GM18517 (cell line): ENCODE measurements around the gene COL26A1.
"Not testable (repeated sequence)": the region's sequence is repeated elsewhere in the genome, so short reads cannot be mapped to it uniquely, and the experiment has no call there.

Experiments used
- ATAC-seq: cut with Tn5 transposase; IDR thresholded peaks from one replicate; pipeline ENCODE4 v1.9.1; 2021; ENCODE audit warnings: mild to moderate bottlenecking, moderate library complexity; ENCODE audit not compliant: unreplicated experiment

The COL26A1 gene

GRCh38 chr7:101436857-101437576, 74.3 kb downstream of the COL26A1 start:
- no peak for ATAC-seq

- ATAC-seq: no peak
These were observed 79.2 kb downstream of the COL26A1 start for GRCh38 chr7:101441890-101442289.

GRCh38 chr7:101442426-101443070, 79.9 kb downstream of the COL26A1 start:
- no peak for ATAC-seq

GRCh38 chr7:101450064-101450463, 87.4 kb downstream of the COL26A1 start:
- ATAC-seq: no peak

- ATAC-seq: no peak
These were observed 90.9 kb downstream of the COL26A1 start for GRCh38 chr7:101453617-101454016.

GRCh38 chr7:101457001-101457750, 94.5 kb downstream of the COL26A1 start:
- no peak for ATAC-seq

- ATAC-seq: no peak
These were observed 102.5 kb downstream of the COL26A1 start for GRCh38 chr7:101465131-101465530.

DNA sequence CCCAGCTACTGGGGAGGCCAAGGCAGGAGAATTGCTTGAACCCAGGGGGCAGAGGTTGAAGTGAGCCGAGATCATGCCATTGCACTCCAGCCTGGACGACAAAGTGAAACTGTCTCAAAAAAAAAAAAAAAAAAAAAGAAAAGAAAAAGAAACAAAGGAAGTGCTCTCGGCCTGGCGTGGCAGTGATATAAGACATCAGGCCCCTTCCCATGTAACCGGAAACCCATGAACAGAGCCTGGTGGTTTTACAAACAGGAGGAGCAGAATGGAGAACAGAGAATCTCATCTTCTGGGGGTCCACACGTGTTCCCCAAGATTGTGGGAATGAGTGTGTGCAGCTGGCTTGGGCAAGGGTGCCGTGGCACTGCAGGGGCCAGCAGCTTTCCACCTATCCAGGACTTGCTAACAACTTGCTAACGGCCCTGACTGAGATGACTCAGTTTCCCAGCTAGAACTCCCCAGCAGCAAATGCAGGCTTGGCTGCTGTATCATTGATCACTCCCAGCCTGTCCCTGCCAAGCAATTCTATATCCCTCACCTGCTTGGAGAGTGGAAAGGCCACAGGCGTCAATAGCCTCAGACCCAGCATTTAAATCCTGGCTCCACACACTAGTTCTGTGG, 103.0 kb downstream of the COL26A1 start:
- ATAC-seq: no peak

DNA sequence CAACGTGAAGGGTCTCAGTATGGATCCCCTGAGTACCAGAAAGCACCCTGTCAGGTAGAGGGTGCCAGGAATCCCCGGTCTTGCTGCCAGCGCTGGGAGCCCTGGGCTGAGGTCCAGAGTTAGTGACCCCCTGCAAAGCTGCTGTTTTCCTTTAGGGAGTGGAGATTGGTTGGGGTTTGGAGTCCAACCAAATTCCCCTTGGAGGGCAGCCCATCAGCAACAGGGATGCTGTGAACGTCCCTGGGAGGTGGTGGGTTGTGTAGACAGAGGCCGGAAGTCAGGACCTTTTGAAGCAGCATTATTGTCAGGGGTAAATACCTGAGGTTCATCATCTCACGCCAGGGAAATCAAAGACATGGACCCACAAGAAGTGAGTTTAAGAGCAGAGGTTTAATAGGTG, 104.2 kb downstream of the COL26A1 start:
- ATAC-seq: no peak

DNA sequence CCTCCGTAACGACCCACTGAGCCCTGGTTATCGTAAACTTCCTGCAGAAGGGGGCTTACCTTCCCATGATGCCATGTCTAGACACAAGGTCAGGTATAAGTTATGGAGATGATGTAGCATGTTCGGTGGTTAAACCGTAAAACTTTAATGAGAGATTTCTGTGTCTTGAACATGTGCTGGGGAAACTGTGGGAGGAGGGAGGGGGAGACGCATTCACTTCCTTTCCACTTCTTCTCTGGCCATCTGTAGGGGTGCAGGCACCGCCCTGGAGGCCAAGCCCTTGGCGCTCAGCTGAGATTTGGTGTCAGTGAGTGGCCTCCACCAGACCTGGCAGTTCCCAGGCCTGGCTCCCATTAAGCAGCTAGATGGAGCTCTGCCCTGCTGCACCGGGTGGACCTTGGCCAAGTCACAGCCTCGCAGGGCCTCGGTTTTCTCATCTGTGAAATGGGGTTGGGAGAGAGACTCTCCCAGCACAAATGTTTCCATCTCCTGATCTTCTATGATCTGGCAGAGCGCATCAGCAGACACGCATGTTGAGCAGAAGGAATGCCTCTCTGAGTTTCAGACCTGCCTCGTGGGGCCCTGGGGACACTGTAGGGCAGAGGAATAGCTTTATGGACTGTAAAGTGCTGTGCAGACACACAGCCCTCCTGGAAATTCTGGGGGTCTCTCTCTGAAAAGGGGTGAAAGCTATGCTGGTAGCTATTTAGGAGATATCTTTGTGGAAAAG, 106.0 kb downstream of the COL26A1 start:
- ATAC-seq: no peak

- no peak for ATAC-seq
These were observed 108.2 kb downstream of the COL26A1 start for GRCh38 chr7:101470668-101471487.

- no peak for ATAC-seq
These were observed 111.5 kb downstream of the COL26A1 start for GRCh38 chr7:101474178-101474577.

DNA sequence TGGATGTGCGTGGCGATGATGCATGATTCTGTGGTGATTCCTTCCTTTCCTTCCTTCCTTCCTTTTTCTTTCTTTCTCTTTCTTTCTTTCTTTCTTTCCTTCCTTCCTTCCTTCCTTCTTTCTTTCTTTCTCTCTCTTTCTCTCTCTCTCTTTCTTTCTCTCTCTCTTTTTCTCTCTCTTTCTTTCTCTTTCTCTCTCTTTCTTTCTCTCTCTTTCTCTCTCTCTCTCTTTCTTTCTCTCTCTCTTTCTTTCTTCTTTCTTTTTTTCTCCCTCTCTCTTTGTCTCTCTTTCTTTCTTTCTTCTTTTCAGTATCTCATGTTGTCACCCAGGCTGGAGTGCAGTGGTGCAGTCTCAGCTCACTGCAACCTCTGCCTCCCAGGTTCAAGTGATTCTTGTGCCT, 113.0 kb downstream of the COL26A1 start:
- not testable (repeated sequence) for ATAC-seq

DNA sequence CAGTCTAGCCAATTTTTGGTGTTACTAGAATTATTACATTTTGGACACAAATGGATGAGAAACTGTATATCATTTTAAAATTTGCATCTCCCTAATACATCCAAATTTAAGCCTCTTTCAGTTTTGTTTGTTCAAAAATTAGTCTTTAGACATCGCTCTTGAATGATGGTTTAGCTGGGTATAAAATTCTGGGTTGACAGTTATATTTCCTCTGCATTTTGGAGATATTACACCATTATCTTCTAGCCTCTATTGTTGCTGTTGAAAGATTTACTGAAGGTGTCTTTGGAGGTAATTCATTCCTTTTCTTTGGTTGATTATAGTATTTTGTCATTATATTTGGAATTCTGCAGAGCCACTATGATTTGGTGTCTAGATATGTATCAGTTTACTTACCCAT, 116.5 kb downstream of the COL26A1 start:
- no peak for ATAC-seq

DNA sequence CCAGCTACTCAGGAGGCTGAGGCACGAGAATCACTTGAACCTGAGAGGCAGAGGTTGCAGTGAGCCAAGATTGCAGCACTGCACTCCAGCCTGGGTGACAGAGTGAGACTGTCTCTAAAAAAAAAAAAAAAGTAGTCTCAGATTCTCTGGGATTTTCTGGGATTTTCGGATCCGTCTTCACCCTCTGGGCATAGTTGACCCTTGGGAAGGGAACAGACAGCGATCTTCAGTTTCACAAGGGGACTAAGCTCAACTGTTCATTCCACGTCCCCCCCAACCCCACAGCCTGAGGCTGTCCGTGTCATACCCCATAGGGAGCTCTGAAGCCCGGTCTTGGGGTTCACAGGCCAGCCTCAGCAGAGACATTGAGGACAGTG, 123.4 kb downstream of the COL26A1 start:
- not testable (repeated sequence) for ATAC-seq

DNA sequence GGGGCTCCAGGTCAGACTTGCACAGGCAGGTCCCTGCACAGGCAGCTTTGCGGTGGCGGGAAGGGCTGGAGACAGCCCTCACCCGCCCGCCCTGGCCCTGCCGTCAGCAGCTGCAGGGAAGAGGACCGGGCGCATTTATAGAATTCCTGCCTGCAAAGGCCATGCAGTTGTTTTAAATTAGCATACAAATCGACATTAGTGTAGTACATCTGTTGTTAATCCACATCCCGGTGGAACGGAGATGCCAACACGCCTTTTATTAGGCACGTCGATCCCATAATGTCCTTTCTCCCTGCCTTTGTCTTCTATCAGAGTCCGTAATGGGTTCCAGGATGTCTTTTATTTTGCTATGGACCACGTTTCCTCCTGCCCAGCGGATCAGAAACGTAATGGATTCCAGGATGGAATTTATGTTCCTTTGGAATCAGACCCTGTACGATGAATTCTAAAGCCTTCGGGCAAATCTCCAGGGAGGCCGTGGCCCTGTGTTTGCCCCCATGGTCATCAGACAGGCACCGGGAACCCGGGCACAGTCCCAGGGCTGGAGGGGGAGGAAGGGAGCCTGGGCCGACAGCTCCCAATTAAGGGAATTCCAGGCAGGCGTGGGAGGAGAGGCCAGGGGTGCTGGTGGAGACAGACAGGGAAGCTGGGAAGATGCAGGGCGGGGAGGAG, 123.9 kb downstream of the COL26A1 start:
- no peak for ATAC-seq

- ATAC-seq: no peak
These were observed 124.4 kb downstream of the COL26A1 start for GRCh38 chr7:101487105-101487458.

DNA sequence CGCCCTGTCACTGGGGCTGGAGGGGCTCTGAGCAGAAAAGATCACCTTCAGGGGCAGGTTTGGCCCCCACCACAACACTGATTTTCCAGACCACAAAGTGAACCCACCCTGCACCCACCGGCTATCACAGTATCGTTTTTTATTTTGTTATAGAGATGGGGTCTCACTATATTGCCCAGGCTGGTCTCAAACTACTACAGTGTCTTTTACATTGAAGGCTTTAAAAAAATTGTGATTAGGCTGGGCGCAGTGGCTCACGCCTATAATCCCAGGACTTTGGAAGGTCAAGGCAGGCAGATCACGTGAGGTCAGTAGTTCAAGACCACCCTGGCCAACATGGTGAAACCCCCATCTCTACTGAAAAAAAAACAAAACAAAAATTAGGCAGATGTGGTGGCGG, 125.1 kb downstream of the COL26A1 start:
- no peak for ATAC-seq

GRCh38 chr7:101488826-101489572, 126.3 kb downstream of the COL26A1 start:
- ATAC-seq: no peak
